HG03469 (cell line): ENCODE results near the gene BID.
"Not testable (repeated sequence)": the region's sequence is repeated elsewhere in the genome, so short reads cannot be mapped to it uniquely, and the experiment has no call there.

Source experiments
- ATAC-seq: cut with Tn5 transposase; IDR thresholded peaks from one replicate; pipeline ENCODE4 v1.9.1; 2021; ENCODE audit warnings: mild to moderate bottlenecking, moderate library complexity, moderate number of reproducible peaks; ENCODE audit not compliant: unreplicated experiment

The BID gene

DNA sequence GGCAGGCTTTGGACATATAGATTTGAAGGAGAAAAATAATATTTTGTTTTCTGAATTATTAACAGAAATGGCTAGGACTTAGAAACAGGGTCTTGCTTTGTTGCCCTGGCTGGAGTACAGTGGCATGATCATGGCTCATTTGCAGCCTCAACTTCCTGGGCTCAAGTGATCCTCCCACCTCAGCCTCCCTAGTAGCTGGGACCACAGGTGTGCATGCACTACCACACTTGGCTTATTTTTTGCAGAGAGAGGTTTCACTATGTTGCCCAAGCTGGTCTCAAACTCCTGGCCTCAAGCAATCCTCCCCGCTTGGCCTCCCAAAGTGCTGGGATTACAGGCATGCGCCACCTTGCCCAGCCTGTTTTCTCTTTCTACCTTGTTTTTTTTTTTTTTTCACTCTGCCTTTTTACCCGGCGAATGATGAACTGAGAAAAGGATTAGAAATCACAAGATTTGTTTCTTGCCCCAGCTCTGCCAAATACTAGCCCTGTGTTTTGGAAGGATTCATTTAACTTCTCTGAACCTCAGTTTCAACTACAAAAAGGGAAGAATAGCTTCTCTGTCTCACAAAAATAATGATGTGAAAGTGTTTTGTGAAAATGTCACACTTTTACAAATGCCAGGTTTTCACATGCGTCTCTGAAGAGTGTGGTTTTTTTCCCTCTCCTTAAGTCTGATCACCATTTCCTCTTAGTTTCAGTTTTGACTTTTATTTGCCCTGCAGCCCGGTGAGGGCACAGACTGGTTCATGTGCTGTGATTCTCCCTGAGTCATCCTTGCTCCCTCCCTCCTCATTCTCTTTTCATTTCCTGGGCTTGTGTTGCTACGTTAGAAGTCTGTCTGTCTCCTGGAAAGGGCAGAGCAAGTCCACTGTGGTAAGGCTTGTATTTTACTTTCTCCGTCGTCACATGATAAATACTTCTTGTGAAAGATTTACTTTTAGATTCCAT is 68.0 kb downstream of the BID start:
- ATAC-seq, result peak; percentile 79

DNA sequence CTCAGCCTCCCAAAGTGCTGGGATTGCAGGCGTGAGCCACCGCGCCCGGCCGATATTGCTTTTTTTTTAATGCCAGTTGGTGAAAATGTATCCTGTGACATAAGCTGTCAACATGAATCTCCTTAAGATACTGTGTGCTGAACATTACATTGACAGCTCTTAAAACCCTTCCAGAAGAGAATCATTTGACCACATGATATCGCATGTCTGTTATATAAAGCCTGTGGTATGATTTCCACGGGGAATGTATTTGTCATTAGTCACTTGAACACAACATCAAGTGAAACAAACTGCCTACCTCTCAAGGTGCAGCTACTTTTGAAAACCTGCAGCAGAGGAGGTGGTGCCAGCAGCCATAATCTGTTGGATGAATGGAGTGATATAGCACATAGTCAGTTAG is 68.7 kb downstream of the BID start:
- ATAC-seq, result no peak

DNA sequence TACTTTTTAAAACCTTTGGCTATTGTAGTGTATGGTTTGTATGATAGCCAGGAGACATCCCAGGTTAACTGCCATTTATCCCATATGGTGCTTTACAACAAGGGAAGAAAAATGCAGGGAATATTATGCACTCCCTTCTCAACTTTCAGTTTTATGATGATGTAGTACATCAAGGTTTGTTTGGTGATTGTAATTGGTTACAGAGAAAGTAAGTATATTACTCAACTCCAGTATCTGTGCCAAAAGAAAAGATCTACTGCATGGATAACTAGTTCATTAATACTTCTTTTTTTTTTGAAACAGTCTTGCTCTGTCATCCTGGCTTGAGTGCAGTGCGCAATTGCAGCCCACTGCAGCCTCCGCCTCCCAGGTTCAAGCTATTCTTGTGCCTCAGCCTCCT is 70.5 kb downstream of the BID start:
- no peak for ATAC-seq

DNA sequence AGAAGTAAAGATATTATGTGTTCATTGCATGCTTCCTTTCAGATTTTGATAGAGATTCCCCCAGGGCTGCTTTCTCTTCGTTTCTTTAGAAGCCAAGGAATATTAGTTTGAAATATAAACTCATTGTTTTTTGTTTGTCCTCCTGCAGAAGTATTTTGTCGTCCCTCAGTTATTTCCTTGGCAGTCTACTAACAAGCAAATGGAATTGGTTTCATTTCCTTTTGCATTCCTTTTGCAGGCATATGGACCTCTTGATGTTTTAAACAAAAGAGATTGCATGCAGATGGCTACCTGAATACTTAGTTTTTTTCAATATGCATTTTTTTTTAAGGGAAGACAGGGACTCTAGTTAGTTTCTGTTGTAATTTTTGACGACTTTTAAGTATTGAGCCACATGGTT is 73.5 kb downstream of the BID start:
- no peak for ATAC-seq

DNA sequence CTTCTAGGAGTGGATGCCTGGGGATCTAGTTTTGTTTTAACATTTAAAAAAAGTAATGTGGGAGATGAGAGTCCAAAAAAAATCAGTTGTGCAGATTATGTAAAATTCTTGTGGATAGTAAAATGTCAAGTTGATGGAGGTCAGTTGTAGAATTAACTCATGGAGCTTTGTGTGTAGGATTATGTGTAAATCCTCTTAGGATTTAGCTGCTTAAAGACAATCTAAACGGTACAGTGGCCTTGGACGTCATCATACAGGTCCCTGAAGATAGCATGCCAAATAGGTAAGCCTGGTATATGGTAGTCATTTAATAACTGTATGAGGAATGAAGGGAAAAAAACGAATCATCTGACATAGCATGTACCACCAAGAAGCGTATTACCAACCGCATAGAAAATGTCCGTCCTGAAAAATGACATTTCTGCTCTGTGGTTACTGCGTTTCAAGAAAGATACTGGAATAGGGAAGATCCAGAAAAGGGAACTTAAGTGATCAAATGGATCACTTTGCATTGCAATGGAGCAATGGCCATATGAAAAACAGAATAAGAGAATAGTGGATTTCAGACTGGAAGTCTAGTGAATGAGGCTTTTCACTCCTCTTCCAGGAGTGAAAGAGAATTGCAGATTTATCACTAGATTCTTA is 74.5 kb downstream of the BID start:
- ATAC-seq, result no peak

DNA sequence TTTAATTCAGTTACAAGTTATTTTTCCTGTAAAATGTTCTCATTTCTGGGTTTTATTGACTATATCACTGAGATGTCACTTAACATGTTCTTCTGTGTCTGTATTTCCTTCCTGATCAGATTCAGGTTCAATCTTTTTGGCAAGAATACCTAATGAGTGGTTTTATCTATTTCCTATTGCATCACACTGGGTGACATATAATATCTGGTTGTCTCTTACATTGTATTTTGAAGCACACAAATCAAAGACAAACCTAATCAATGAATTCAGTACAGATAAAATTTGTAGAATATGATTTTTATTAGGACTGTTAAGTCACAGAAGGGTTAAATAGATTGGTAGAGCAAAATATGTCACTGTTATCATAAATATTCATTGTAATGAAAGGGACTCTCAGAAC is 75.3 kb downstream of the BID start:
- ATAC-seq, result no peak

DNA sequence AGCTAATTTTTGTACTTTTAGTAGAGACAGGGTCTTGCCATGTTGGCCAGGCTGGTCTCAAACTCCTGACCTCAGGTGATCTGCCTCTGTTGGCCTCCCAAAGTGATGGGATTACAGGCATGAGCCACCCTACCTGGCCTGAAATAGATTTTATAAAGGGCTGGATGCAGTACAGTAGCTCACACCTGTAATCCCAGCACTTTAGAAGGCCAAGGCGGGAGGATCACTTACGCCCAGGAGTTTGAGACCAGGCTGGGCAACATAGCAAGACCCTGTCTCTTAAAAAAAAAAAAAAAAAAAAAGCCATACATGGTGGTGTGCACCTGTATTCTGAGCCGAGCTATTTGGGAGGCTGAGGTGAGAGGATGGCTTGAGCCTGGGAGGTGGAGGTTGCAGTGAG is 76.0 kb downstream of the BID start:
- not testable (repeated sequence) for ATAC-seq

DNA sequence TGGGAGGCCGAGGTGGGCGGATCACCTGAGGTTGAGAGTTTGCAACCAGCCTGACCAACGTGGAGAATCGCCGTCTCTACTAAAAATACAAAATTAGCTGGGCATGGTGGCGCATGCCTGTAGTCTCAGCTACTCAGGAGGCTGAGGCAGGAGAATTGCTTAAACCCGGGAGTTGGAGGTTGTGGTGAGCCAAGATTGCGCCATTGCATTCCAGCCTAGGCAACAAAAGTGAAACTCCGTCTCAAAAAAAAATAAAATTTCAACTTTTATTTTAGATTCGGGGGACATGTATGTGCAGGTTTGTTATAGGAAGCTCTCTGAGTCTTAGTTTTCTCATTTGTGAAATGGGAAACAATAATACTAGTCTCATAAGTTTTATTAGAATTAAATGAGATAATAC is 77.1 kb downstream of the BID start:
- ATAC-seq, result not testable (repeated sequence)

DNA sequence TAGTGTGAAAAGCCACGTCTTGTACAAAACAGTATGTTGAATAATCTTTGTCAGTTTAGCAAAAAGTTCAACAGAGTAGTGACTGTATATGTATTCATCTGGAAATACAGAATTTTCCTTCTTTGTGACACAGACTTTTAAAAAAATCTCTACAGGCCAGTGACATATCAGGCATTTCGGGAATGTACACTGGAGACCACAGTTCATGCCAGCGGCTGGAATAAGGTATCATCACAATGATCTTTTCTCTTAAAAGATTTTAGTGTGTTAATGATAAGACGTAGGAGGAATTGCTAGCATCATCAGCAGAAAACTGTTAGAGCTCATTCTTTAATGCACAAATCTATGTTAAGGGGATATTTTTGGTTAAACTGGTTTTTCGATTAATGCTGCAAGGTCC is 78.3 kb downstream of the BID start:
- no peak for ATAC-seq

DNA sequence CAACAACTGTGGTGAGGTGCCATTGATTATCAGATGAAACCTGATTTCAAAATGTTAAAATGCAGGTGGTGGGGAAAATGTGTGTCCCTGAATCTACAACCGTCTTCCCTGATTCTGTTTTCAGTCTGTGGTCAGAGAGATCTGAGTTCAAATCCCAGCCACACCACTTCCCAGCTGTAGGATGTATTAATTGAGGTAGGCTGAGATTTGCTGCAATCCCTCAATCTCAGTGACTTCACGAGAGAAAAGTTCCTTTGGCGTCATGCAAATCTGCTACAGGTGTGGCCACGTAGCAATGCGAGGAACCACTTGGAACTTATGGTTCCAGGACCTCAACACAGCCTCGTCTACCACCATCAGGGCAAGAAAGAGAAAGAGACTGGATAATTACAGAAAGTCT is 79.5 kb downstream of the BID start:
- no peak for ATAC-seq

DNA sequence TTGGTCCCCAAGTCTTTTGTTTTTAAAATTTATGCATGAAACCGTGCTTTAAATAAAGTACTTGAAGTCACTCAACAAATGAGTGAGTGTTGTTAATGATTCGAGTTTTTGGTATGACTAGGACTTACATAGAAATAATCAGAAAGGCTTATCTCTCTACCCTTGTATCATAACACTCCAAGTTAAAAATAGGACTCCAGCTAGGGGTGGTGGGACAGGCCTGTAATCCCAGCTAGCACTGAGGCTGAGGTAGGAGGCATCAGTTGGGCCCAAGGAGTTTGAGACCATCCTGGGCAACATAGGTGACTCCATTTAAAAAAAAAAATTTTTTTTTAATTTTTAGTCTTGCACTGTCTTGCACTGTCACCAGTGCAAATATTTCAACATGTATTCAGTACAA is 80.1 kb downstream of the BID start:
- ATAC-seq, result no peak

DNA sequence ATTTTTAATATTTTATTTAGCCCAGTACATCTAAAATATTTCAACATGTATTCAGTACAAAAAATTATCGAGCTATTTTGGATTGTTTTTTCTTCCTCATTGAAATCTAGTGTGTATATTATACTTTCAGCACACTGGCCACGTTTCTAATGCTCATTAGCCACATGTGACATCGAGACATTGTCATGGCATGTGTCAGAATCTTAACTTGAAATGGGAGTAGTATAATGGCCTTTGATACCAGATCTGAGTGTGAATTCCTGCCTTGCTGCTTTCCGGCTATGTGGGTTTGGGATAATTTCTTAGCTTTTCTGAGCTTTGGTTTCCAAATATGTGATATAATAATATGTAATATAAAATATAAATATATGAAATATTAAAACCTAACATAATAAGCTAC is 81.4 kb downstream of the BID start:
- ATAC-seq, result no peak

DNA sequence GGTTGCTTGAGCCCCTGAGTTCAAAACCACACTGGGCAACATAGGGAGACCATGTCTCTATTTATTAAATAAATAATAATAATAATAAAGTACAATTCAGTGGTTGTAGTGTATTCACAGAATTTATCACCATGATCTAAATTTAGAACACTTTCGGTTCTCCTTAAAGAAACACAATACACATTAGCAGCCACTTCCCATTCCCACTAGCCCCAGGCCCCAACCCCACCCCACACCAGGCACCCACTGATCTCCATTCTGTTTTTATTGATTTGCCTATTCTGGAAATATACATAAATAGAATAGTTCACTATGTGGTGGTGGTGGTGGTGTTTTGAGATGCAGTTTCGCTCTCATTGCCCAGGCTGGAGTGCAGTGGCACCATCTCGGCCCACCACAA is 90.0 kb downstream of the BID start:
- no peak for ATAC-seq
